ENCODE results near the gene EXTL1. TPM values are rescaled to one million over a fixed set of nuclear protein-coding genes. Genes with fewer than 3 reads are reported as not detected.

Gene EXTL1, protein sequence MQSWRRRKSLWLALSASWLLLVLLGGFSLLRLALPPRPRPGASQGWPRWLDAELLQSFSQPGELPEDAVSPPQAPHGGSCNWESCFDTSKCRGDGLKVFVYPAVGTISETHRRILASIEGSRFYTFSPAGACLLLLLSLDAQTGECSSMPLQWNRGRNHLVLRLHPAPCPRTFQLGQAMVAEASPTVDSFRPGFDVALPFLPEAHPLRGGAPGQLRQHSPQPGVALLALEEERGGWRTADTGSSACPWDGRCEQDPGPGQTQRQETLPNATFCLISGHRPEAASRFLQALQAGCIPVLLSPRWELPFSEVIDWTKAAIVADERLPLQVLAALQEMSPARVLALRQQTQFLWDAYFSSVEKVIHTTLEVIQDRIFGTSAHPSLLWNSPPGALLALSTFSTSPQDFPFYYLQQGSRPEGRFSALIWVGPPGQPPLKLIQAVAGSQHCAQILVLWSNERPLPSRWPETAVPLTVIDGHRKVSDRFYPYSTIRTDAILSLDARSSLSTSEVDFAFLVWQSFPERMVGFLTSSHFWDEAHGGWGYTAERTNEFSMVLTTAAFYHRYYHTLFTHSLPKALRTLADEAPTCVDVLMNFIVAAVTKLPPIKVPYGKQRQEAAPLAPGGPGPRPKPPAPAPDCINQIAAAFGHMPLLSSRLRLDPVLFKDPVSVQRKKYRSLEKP
- not detected in 2 replicates for total RNA-seq

DNA sequence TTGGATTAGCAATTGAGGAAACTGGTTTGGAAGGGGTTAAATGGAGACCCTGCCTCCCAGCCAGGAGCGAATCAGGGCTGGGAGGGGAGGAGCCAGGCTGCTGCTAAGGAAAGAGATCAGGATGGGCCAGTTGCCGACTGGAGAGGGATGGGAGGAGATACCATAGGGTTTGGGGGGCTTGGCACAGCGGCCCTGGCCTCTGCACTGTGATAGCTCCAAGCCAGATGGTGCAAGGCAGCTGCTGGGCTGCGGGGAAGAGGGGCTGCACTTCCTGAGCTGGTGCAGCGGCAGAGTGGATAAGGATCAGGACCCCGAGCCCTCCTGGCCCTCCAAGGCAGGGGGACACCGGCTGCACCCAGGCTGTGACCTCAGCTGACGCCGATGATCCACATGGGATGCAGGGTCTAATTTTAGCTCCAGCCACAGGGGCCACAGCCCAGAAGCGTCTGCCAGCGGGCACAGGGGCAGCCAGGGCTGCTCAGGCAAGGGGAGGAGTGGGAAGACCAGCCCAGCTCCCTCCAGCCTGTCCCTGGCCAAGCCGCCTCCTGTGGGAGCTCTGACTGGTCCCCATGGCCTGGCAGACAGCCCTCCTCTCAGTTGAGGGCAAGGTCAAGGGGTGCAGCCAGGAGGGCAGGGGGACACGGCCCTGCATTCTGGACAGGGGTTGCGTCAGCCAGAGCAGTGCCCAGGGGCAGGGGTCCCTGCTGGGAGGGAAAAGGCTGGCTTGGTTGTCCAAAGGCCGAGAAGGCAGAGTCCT, at the start of gene EXTL1:
Gene EXTL1, plus strand, starts transcription at position 129 of the 757 bp plus-strand sequence. CDS start 872 bp downstream, outside the sequence.

DNA sequence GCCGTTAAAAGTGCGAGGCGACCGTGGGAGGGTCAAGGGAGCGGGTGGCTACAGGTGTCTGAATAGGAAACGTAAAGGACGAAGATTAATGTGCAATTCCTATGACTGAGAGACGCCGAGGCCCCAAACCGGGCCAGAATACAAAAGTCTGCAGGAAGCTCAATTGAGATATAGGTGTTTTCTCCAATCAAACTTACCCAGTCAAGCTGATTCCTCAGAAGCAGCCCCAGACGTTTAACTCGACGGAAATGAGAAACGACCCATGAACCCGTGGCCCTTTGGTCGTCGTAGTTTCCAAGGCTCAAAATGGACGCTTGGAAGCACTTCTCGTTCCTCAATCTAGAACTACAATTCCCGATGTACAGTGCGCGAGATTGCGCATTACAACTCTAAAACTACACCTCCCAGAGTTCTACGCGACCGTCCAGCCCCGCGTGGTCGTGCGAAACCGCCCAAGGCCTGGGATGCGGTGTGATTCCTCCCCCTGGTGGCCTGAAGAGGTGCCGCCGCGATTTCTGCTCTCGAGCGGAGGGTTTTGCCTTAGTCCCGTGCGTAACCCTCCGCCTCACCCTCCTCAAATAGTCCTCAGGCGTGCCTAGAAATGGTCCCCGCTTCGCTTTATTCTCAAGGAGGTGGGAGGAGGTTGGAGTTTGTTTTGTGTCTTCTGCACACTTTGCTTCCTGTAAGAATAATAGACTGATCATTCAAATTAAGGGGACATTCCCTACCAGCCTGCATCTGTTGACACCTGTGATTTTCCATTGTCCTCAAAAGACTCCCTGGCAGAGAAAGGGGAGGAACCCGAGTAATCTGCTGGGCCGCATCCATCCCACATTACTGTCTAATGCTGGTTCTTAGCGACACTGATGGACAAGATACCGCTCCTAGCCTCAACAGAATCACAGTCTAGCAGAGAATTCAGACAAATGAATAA, 23.5 kb upstream of the EXTL1 start, which contains the start of gene PAFAH2:
Gene PAFAH2, minus strand, starts transcription at position 236 of the 934 bp plus-strand sequence. CDS start 7,247 bp downstream, outside the sequence.

DNA sequence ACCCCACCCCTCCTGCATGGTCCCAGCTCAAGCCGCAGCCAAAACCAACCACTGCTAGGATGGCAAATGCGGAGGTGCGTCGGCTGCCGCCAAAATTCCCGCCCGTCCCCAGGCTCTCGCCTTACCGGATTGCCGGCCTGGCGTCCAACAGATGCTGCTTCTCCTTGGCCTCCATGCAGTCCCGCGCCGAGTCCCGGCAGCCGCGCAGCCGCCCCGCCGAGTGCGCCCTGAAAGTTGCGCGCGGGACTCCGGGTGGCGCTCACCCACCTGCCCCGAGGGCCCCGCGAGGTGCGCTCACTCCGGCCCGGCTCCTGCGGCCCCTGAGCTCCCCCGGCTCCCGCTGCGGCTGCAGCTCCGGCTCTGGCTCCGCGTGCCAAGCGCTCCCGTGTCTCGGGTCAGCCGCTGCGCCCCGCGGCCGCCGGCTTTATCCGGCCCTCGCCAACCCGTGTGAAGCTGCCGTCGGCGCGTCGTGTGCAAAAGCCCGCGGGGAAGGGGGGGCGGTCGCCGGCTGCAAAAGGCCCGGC, 24.2 kb downstream of the EXTL1 start, which contains the start of gene SLC30A2:
Gene SLC30A2, minus strand, starts transcription at position 397 of the 524 bp plus-strand sequence. Its CDS starts 222 bp downstream, at position 175.

DNA sequence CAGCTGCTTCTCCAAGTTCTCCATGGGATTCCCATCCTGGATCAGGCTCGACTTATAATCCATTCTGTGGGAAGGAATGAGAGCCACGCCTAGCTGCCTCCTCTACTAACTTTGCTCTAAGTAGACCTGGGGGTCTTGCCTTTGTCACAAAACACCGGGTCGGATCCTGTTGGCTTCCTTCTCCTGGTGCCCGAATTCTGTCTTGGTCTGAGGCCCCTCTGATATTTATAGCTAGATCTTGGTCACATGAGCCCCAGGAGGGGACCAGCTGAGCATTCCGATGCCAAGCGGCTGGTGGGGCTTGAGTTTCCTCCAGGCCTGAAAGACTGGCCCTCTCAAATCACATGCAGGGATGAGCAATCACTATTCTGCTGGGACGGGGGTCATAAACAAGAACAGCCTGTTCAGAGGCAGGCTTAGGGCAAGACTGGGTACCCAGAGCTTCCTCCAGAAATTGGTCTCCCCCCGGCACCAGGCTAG, 45.9 kb downstream of the EXTL1 start, which contains the start of gene TRIM63:
Gene TRIM63, minus strand, starts transcription at position 199 of the 480 bp plus-strand sequence. Its CDS starts 136 bp downstream, at position 63.

Other genes with a start within 250 kb of the EXTL1 start
- 23.3 and 27.6 TPM in 2 replicates for gene SELENON, start 221.6 kb upstream of the EXTL1 start, total RNA-seq
- 31.3 and 31.5 TPM in 2 replicates for gene MTFR1L, start 201.8 kb upstream of the EXTL1 start, total RNA-seq
- gene AUNIP, start 162.3 kb upstream of the EXTL1 start, total RNA-seq = 0.54 and 0.69 TPM in 2 replicates
- 14.7 and 18.0 TPM in 2 replicates for gene PAQR7, start 146.1 kb upstream of the EXTL1 start, total RNA-seq
- 123 and 152 TPM in 2 replicates for gene STMN1, start 115.4 kb upstream of the EXTL1 start, total RNA-seq
- gene PAFAH2, start 23.7 kb upstream of the EXTL1 start, total RNA-seq = 8.3 and 13.9 TPM in 2 replicates
- not detected in 2 replicates for gene SLC30A2, start 24.3 kb downstream of the EXTL1 start, total RNA-seq
- under 0.01 TPM in 1 of 2 replicates, not detected in the other for gene TRIM63, start 45.9 kb downstream of the EXTL1 start, total RNA-seq
- 5.9 and 7.4 TPM in 2 replicates for gene PDIK1L, start 90.0 kb downstream of the EXTL1 start, total RNA-seq
- 5.5 and 6.3 TPM in 2 replicates for gene FAM110D, start 137.3 kb downstream of the EXTL1 start, total RNA-seq
- gene C1orf232, start 147.2 kb downstream of the EXTL1 start, total RNA-seq = not detected in 2 replicates
- 17.2 and 21.5 TPM in 2 replicates for gene ZNF593, start 148.1 kb downstream of the EXTL1 start, total RNA-seq
- gene ZNF593OS, start 150.1 kb downstream of the EXTL1 start, total RNA-seq = 0.11 TPM in 1 of 2 replicates, not detected in the other
- not detected in 2 replicates for gene CNKSR1, start 155.7 kb downstream of the EXTL1 start, total RNA-seq
- not detected in 2 replicates for gene CATSPER4, start 168.8 kb downstream of the EXTL1 start, total RNA-seq
- 4.4 and 4.9 TPM in 2 replicates for gene CEP85, start 212.4 kb downstream of the EXTL1 start, total RNA-seq

All from dermis lymphatic vessel endothelial cell (primary cell).